ENCODE results near the gene VDAC1.

The VDAC1 gene

GRCh38 chr5:134025786-134026185, 21.0 kb upstream of the VDAC1 start:
- TF ChIP-seq CTCF (conservative IDR thresholded peaks at IDR 0.05; ENCODE audit: low read depth): no peak
- POLR2A ChIA-PET (ENCODE audit: low non-redundant PET): no interaction called here
- CTCF ChIA-PET: interaction anchor here (1.5 to 2.1 kb wide), 2 partner anchors 14 to 115 kb away, joined by 9 to 12 read pairs; no protein-coding TSS in a partner anchor
- no peak for DNase-seq (ENCODE audit: low spot score)
- H3K27ac ChIP-seq: no peak overlapping the region

GRCh38 chr5:134024811-134025210, 20.0 kb upstream of the VDAC1 start:
- no peak for DNase-seq (ENCODE audit: low spot score)
- no peak overlapping the region for H3K27ac ChIP-seq
- no peak for TF ChIP-seq CTCF (conservative IDR thresholded peaks at IDR 0.05; ENCODE audit: low read depth)
- ChIA-PET CTCF (interaction anchor here (0.6 to 1.5 kb wide), 3 partner anchors 15 to 121 kb away, joined by 3 to 8 read pairs (median 4); no protein-coding TSS in a partner anchor), POLR2A (ENCODE audit: low non-redundant PET) (no interaction called here)

GRCh38 chr5:134022333-134022732, 17.6 kb upstream of the VDAC1 start:
- CTCF ChIA-PET: no interaction called here
- TF ChIP-seq CTCF (conservative IDR thresholded peaks at IDR 0.05; ENCODE audit: low read depth): no peak
- POLR2A ChIA-PET (ENCODE audit: low non-redundant PET): no interaction called here
- H3K27ac ChIP-seq: no peak overlapping the region
- no peak for DNase-seq (ENCODE audit: low spot score)

DNA sequence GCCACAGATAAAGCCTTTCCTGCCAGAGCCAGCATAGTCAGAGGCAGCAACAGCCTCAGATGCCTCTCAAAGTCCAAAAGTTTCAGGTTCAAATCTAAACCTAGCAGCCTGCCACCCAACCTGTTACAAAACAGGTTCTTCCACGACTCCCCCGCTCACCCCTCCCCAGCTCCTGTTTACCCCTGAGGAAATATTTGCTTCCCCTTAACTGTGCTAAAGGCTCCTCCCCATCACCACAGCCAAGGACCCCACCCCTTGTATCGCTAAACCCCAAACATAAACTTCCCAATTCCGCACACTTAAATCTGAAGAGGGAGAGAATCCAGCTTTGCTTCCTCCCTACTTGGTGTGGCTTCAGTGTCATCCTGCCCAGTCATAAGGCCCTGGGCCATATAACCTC, 15.4 kb upstream of the VDAC1 start:
- DNase-seq (ENCODE audit: low spot score): no peak
- no peak for TF ChIP-seq CTCF (conservative IDR thresholded peaks at IDR 0.05; ENCODE audit: low read depth)
- ChIA-PET CTCF (interaction anchor here (0.6 to 1.0 kb wide), 3 partner anchors 19 to 362 kb away, joined by 3 to 8 read pairs (median 3); no protein-coding TSS in a partner anchor), POLR2A (ENCODE audit: low non-redundant PET) (no interaction called here)
- H3K27ac ChIP-seq: no peak overlapping the region

- ChIA-PET CTCF (interaction anchor here (0.6 to 2.0 kb wide), 3 partner anchors 19 to 362 kb away, joined by 3 to 8 read pairs (median 7); no protein-coding TSS in a partner anchor), POLR2A (ENCODE audit: low non-redundant PET) (no interaction called here)
- DNase-seq (ENCODE audit: low spot score): no peak
- TF ChIP-seq CTCF (conservative IDR thresholded peaks at IDR 0.05; ENCODE audit: low read depth): no peak
- no peak overlapping the region for H3K27ac ChIP-seq
Observed at GRCh38 chr5:134019636-134020035, 14.9 kb upstream of the VDAC1 start.

DNA sequence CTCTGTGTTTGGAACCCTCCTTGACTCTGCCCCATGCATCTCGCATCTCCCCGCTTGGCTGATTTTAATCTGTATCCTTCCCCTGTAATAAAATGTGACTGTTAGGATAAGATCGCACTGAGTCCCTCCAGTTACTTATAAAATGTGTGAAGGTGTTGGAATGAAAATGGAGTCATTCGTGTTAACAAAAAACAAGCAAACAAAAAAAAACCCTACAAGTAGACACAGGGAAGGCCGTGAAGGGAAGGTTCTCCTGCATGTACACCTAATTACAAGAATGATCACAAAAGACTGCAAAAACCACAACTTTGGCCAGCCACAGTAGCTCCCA, 14.2 kb upstream of the VDAC1 start:
- no peak overlapping the region for H3K27ac ChIP-seq
- DNase-seq (ENCODE audit: low spot score): no peak
- CTCF ChIA-PET: interaction anchor here (0.6 to 2.0 kb wide), 2 partner anchors 21 to 119 kb away, joined by 5 to 7 read pairs; no protein-coding TSS in a partner anchor
- POLR2A ChIA-PET (ENCODE audit: low non-redundant PET): interaction anchor here (0.7 kb wide), 1 partner anchor 14 kb away, joined by 3 read pairs; the partner anchor contains the start of gene VDAC1
- TF ChIP-seq CTCF (conservative IDR thresholded peaks at IDR 0.05; ENCODE audit: low read depth): no peak

Measured in RWPE1 (cell line).